ENCODE measurements around the gene TSR2. TPM values are rescaled to one million over a fixed set of nuclear protein-coding genes. Genes with fewer than 3 reads are reported as not detected.

Gene TSR2, protein sequence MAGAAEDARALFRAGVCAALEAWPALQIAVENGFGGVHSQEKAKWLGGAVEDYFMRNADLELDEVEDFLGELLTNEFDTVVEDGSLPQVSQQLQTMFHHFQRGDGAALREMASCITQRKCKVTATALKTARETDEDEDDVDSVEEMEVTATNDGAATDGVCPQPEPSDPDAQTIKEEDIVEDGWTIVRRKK
- total RNA-seq = 31.6 and 36.0 TPM in 2 replicates

DNA sequence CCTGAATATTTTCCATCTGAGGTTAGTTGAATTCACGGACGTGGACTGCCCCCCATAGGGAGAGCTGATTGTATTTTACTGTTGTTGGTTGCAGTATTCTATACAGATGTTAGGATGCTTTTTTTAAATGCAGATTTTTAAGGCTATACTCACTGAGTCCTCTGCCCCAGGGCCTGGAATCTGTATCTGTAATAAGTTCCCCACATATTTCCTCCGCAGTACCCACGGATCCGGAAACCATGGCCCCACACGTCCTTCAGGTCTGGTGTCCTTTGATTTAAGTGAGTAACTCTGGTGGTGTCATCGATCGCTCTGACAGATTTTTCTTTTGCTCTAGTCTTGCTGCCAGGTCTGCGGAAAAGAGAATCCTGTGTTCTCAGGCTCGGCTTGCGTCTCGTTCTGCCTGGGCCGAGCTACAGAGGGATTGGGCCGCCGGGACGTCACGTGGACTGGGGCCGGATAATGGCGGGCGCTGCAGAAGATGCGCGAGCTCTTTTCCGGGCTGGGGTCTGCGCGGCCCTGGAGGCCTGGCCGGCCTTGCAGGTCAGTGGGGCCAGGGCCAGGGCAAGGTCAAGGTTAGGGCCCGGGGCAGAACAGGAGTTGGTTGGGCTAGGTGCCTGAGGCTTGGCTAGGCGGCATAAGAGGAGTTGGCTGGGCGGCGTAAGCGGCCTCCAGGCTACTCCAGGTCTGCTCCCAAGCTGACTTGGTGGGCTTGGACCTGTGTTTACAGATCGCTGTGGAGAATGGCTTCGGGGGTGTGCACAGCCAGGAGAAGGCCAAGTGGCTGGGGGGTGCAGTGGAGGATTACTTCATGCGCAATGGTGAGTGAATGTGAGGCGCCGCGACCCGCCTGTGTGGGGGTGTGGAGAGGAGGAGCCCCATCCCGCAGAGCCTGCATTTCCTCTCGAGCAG, at the start of gene TSR2:
Gene TSR2 (plus strand): TSS at position 445 of the 912 bp plus-strand sequence. CDS start 18 bp downstream, at position 463.
- intact Hi-C loops (cut with micrococcal nuclease) = loop anchor here (1.0 to 10.0 kb wide), 8 partner anchors 31 to 1215 kb away; partner anchors contain the start of genes FAM120C, GNL3L, KDM5C and PHF8

GRCh38 chrX:54397113-54397512, 43.1 kb upstream of the TSR2 start:
- intact Hi-C loops (cut with micrococcal nuclease) = no loop called here

GRCh38 chrX:54407266-54407665, 32.9 kb upstream of the TSR2 start:
- intact Hi-C loops (cut with micrococcal nuclease) = no loop called here

DNA sequence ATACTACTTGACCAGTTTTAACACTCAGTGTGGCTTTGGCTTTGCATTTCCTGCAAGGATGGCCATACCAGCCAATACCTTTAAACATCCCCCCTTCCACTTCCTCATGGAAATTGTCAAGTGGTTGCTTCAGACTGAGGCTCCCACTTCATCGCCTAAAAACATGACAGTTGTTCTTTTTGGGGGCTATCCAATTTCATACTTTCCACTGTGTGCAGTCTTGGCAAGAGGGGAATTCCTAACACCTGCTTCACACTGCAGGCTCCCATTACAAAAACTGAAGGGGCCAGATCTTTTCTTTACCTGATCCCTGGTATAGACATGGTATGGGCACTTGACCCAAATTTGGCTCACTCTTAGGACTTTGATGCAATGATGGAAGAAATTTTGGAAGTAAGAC, 28.5 kb upstream of the TSR2 start:
- intact Hi-C loops (cut with micrococcal nuclease) = no loop called here

DNA sequence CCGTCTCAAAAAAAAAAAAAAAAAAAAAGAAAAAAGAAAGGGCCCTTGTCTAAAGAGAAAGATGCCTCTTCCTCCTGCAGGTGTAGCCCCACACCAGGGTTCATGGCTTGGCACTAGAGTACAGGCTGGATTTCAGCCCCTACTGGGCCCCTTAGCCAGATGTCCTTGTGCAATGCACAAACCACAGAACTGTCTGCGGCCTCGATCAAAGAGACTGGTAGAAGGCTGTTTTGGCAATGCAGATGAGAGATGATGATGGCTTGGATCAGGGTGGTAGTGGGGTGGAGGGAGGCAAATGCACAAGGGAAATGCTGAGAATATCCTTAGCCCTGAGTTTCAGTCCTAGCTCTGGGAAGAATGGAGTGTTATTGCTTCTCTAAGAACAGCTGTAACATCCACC, 26.5 kb upstream of the TSR2 start:
- intact Hi-C loops (cut with micrococcal nuclease) = no loop called here

DNA sequence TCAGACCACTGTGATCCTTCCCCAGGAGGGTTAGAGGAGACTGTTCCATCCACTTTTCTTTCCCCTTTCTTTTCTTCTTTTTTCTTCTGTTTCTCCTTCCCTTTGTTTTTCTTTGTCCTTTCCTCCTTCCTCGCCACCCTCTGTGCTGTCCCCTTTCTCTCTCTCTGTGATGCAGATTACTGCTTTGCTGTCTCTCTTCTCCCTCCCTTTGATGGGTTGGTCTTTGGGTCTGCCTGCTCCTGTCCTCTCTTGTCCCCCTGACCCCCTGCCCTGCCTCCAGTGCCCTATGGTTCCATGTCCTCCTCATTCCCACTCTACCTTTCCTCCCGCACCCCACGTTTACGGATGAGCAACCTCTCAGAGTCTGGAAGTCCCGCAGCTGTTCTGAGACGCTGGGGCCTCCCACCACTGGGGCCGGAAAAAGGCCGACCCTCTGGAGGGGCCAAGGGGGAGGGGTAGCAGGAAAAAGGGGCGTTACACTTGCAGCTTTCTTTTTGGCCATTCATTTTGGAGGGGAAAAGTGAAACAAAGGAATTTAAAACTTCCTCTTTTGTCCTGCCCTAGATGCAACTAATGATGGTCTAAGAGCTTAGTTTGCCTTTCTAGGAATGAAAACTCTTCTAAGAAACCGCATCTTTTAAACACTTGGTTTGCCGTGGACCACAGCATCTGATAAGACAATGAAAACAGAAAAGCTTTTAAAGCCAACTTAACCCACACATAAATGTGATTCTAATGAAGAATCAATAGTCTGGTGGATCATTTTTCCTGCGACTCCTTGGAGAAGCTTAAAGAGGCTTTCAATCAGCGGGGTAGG, 24.5 kb upstream of the TSR2 start:
- intact Hi-C loops (cut with micrococcal nuclease) = no loop called here

GRCh38 chrX:54416965-54417364, 23.2 kb upstream of the TSR2 start:
- intact Hi-C loops (cut with micrococcal nuclease) = no loop called here

DNA sequence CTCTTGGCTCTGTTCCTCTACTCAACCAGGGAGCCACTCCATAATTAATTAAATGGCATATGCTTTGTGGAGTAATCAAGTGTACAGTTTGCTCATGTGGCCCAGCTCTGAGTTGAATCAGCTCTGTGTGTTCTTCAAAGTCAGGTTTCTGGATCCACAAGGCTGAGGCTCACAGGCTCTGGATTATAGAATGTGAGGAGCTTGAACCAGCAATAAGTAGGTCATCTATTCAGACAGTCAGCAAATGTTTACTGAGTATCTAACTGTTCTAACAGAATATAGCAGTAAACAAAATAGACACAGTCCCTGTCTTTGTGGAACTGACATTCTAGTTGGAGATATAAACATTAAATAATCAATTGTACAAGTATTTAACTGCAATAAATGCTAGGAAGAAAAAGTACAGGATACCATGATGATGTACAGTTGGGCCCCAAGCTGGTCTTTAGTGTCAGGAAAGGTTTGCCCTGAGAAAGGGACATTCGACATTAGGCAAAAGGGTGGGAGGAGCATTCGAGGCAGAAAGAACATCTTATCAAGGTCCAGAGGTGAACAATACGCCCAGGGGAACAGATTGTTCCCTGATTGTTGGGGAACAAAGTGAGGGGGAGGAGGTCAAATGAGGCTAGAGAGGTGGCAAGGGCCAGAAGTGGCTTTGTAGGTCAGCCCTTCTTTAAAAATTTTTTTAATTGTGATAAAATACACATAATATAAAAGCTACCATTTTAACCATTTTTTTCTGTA, 20.5 kb upstream of the TSR2 start:
- intact Hi-C loops (cut with micrococcal nuclease) = no loop called here

DNA sequence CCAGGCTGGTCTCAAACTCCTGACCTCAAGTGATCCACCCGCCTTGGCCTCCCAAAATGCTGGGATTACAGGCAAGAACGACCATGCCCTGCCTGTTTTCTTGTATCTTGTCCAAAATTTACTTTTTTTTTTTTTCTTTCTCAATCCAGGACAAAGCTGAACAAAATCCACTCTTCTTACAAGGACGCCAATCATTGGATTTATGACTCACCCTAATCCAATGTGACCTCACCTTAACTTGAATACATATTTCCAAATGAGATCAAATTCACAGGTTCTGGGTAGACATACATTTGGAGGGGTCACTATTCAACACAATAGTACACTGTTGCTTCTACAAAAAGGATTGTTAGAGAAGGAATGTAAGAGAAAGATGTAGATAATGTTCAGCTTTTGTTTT, 18.0 kb upstream of the TSR2 start:
- intact Hi-C loops (cut with micrococcal nuclease) = no loop called here

DNA sequence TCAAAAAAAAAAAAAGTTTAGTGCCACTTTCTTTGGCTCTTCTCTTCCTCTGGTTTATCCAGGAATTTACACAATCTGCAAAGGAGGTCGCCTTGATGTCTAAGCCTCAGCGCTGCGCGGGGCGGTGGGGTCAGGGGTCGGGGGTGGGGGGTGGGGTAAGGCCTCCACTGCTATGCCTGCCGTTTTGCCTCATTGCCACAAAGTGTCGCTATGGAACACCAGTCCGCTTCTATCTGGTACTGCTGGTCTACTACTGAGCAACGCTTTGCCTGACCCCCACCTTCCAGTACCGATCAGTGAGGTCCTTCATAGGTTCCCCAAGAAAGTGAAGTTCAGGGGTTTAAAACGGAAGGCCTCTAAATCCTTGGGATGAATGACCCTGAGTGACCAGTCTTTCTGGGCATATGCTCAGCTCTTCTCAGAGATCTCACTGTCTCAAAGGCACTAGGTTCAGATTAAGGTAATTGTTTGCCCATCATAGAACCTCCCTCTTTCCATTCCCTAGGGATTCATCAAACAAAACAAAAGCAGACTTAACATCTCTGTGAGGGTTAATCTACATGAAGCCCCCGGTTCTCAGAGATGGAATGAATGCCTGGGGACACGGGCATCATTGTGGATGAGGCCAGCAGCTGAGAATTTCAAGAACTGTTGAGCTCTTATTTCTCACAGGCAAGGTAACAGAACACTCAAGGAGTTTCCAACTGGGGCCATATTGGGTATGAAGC, 16.9 kb upstream of the TSR2 start:
- intact Hi-C loops (cut with micrococcal nuclease) = no loop called here

GRCh38 chrX:54427837-54428424, 12.3 kb upstream of the TSR2 start:
- intact Hi-C loops (cut with micrococcal nuclease) = no loop called here

DNA sequence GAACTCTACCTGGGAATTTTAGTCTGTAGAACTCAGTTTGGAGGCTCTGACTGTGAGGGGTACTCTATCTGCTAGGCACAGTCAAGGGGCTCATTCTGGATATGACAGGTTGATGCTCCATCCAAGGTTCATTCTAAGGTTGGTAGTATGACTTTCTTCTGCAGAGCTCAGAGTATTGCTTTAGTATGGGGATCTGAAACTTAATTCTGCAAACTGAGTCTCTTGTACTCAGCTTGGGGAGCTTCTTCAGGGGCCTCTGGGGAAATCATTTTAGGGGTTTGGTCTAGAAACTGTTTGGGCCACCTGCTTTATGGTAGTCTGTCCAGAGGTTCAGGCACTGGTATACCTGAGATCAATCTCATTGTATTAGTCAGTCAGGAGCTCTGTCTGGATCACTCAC, 9.7 kb upstream of the TSR2 start:
- intact Hi-C loops (cut with micrococcal nuclease) = no loop called here

DNA sequence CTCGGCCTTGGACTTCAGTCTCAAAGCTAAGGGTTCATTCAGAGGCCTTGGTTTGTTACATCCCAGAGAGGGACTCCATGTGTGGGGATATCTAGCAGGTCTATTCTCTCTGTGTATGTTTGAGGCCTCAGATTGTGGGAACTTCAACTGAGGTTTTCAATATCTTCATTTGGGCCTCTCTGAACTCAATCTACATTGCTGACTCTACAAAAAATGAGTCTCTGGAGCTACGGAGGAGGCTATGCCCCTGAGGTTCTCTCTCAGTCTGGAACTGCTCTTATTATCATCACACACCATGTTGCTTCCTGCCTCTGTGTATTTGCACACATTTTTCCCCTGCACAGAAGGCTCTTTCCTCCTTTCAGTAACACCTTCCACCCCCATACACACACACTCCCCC, 5.1 kb upstream of the TSR2 start:
- intact Hi-C loops (cut with micrococcal nuclease) = no loop called here

GRCh38 chrX:54442790-54443189, 2.6 kb downstream of the TSR2 start:
- intact Hi-C loops (cut with micrococcal nuclease) = loop anchor here (10.0 kb wide), 1 partner anchor 1218 kb away; the partner anchor contains the start of gene KDM5C

DNA sequence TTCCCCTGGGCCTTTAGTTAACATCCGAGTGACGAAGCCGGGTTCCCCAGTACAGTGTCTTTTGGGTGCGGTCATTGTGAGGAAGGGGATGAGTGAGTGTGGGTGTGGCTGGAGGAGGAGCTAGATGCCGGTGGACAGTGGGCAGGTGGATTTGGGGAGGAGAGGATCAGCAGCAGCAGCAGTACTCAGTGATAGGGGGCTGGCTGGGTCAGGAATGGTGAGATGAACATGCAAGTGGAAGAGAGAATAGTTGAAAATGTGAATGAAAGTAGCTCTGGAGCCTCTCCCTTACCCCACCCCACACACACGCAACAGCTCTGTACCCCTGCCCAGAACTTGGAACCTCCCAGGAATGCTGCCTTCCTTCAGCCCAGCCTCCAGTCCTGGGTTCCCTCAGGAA, 4.5 kb downstream of the TSR2 start:
- intact Hi-C loops (cut with micrococcal nuclease) = loop anchor here (10.0 kb wide), 1 partner anchor 1220 kb away; the partner anchor contains the start of gene KDM5C

- intact Hi-C loops (cut with micrococcal nuclease) = loop anchor here (10.0 kb wide), 1 partner anchor 1221 kb away; the partner anchor contains the start of gene KDM5C
Observed at GRCh38 chrX:54446084-54446483, 5.9 kb downstream of the TSR2 start.

DNA sequence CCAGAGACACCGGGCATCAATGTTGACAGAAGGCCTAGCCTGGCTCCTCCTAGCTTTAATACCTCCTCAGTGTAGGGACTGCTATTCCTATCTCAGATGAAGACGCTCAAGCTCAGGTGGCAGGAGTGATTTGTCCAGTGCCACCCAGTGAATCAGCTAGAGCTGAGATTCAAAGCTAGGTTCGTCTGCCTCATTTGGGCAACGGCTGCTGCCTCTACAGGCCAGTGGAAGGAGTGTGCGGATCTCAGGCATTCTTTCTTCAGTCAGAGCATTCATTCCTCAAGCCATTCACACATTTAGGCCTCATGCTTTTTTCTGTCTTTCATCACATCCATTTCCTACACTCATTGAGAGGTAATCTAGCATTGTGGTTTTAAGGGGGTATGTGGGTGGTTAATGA, 7.3 kb downstream of the TSR2 start:
- intact Hi-C loops (cut with micrococcal nuclease) = loop anchor here (10.0 kb wide), 1 partner anchor 1223 kb away; the partner anchor contains the start of gene KDM5C

DNA sequence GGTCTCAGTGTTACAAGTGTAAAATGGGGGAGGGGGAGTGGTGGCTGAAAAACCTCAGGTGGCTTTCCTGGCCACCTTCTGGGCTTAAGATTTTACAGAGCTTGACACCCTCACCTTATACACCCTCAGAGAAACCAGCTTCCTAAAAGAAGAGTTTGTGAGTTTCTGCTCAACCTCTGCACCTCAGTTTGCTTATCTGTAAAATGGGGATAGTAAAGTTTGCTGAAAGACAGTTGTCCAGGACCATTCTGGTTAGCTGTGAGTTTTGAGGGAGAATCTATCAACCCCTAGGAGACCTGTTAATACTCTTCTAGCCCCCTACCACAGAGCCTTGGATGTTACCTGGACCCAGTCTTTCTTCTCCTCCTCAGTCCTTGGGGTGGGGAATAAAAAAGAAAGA, 9.7 kb downstream of the TSR2 start:
- intact Hi-C loops (cut with micrococcal nuclease) = loop anchor here (10.0 kb wide), 1 partner anchor 1225 kb away; the partner anchor contains the start of gene KDM5C

- intact Hi-C loops (cut with micrococcal nuclease) = no loop called here
Observed at GRCh38 chrX:54452920-54453319, 12.7 kb downstream of the TSR2 start.
